H1 (cell line): ENCODE data around the gene ASTN2. TPM values are rescaled to one million over a fixed set of nuclear protein-coding genes. Genes with fewer than 3 reads are reported as not detected.

Experiments
- CTCF ChIA-PET: fragments of 300-600 bp; sonication (Branson Sonifier 250); formaldehyde crosslinking; loops from one replicate; lab custom pipeline; 2021; ENCODE audit not compliant: partially characterized antibody; lab: Charles Lee
- POLR2A ChIA-PET: fragments of 300-600 bp; sonication (Branson Sonifier 250); formaldehyde crosslinking; loops from one replicate; lab custom pipeline; 2021; ENCODE audit warnings: inconsistent platforms; ENCODE audit not compliant: partially characterized antibody; lab: Charles Lee
- DNase-seq, 2 experiments: peaks; one replicate each; pipeline versions ENCODE4 v3.0.0 to v3.0.0-alpha.2; 2010 to 2022; ENCODE audit warnings: low spot score in 2 of 2, low read depth in 1 of 2, mixed read lengths in 1 of 2
- FAIRE-seq: peaks from 2 replicates; lab custom pipeline; 2011; peaks lifted over from hg19 to GRCh38; lab: Jason Lieb, UNC
- H2AFZ ChIP-seq: 2 replicates; pipeline ENCODE4 v1.8.1; 2012; ENCODE audit warnings: low read length, inconsistent platforms
- H2AK5ac ChIP-seq: 2 replicates; pipeline ENCODE4 v1.6.1; 2013; ENCODE audit warnings: low read depth, low read length
- H2BK120ac ChIP-seq: replicated peaks from 2 replicates; pipeline ENCODE3; 2013; ENCODE audit warnings: low read depth, low read length, inconsistent platforms
- H2BK12ac ChIP-seq: 2 replicates; pipeline ENCODE4 v1.6.1; 2013; ENCODE audit warnings: low read depth, low read length
- H2BK15ac ChIP-seq: 2 replicates; pipeline ENCODE4 v1.6.1; 2013; ENCODE audit warnings: low read length
- H2BK20ac ChIP-seq: 2 replicates; pipeline ENCODE4 v1.6.1; 2013; ENCODE audit warnings: low read length
- H2BK5ac ChIP-seq: 2 replicates; pipeline ENCODE4 v1.6.1; 2013; ENCODE audit warnings: low read depth, low read length
- H3K14ac ChIP-seq: 2 replicates; pipeline ENCODE4 v1.6.1; 2013; ENCODE audit warnings: inconsistent platforms; ENCODE audit not compliant: insufficient read length
- H3K18ac ChIP-seq: 2 replicates; pipeline ENCODE4 v1.6.1; 2013; ENCODE audit warnings: low read length; ENCODE audit errors: extremely low read depth
- H3K23ac ChIP-seq: 2 replicates; pipeline ENCODE4 v1.6.1; 2013; ENCODE audit warnings: inconsistent platforms; ENCODE audit not compliant: insufficient read length
- H3K23me2 ChIP-seq: 2 replicates; pipeline ENCODE4 v1.6.1; 2013; ENCODE audit warnings: low read depth, low read length
- H3K27ac ChIP-seq: 2 replicates; pipeline ENCODE4 v1.6.1; 2011; ENCODE audit warnings: low read depth, low read length, inconsistent platforms
- H3K27me3 ChIP-seq, 4 experiments: replicated peaks in 1 of 4; 1 replicate in 1 of 4; 2 replicates in 3 of 4; pipeline versions ENCODE4 v1.6.1 to v1.8.1; 2011 to 2013; ENCODE audit warnings: low read length in 3 of 4, mild to moderate bottlenecking in 3 of 4, inconsistent platforms in 2 of 4, mixed read lengths in 2 of 4, moderate library complexity in 1 of 4; ENCODE audit not compliant: control insufficient read depth in 3 of 4, insufficient read depth in 3 of 4; ENCODE audit errors: extremely low read depth in 1 of 4
- H3K36me3 ChIP-seq, 4 experiments: 2 replicates each; pipeline versions ENCODE4 v1.6.1 to v1.8.1; 2011 to 2013; ENCODE audit warnings: mild to moderate bottlenecking in 4 of 4, low read length in 3 of 4, moderate library complexity in 2 of 4, control low read depth in 1 of 4, inconsistent platforms in 1 of 4; ENCODE audit not compliant: insufficient read depth in 4 of 4, control insufficient read depth in 2 of 4
- H3K4ac ChIP-seq: replicated peaks from 2 replicates; pipeline ENCODE3; 2013; ENCODE audit warnings: low read length, low read depth, mixed read lengths, inconsistent platforms; ENCODE audit not compliant: insufficient read length
- H3K4me1 ChIP-seq, 4 experiments: replicated peaks in 1 of 4; 1 replicate in 1 of 4; 2 replicates in 3 of 4; pipeline versions ENCODE4 v1.6.1 to v1.8.1; 2011 to 2013; ENCODE audit warnings: low read length in 3 of 4, inconsistent platforms in 2 of 4, mixed read lengths in 1 of 4; ENCODE audit not compliant: insufficient read depth in 4 of 4, control insufficient read depth in 3 of 4
- H3K4me2 ChIP-seq, 2 experiments: 2 replicates each; pipeline versions ENCODE4 v1.6.1 to v1.8.1; 2011 to 2013; ENCODE audit warnings: low read depth in 2 of 2, low read length in 2 of 2, control low read depth in 1 of 2, inconsistent platforms in 1 of 2, mild to moderate bottlenecking in 1 of 2; ENCODE audit not compliant: insufficient read depth in 1 of 2
- H3K4me3 ChIP-seq, 4 experiments: fragments of 200-600, 300-600 bp in 1 of 4; sonication (generic), shearing (Covaris generic), sonication (Bioruptor Twin) in 1 of 4; 2 replicates each; pipeline versions ENCODE4 v1.5.1 to v1.8.1; 2011 to 2016; ENCODE audit warnings: low read length in 4 of 4, low read depth in 3 of 4, control low read depth in 2 of 4, inconsistent platforms in 2 of 4, mild to moderate bottlenecking in 2 of 4, mixed read lengths in 1 of 4, moderate library complexity in 1 of 4; ENCODE audit not compliant: insufficient read depth in 2 of 4; ENCODE audit errors: extremely low read depth in 1 of 4
- H3K56ac ChIP-seq: replicated peaks from 2 replicates; pipeline ENCODE3; 2013; ENCODE audit warnings: low read depth, mild to moderate bottlenecking, mixed read lengths, low read length, inconsistent platforms; ENCODE audit not compliant: insufficient read length
- H3K79me1 ChIP-seq: 2 replicates; pipeline ENCODE4 v1.6.1; 2013; ENCODE audit warnings: low read depth, low read length, control low read depth
- H3K79me2 ChIP-seq, 2 experiments: 2 replicates each; pipeline versions ENCODE4 v1.6.1 to v1.8.1; 2012 to 2013; ENCODE audit warnings: low read length in 2 of 2, mild to moderate bottlenecking in 2 of 2, inconsistent platforms in 1 of 2; ENCODE audit not compliant: insufficient read depth in 2 of 2, control insufficient read depth in 1 of 2
- H3K9ac ChIP-seq, 4 experiments: replicated peaks in 1 of 4; 1 replicate in 1 of 4; 2 replicates in 3 of 4; pipeline versions ENCODE4 v1.6.1 to v1.8.1; 2011 to 2013; ENCODE audit warnings: low read depth in 3 of 4, low read length in 3 of 4, control low read depth in 2 of 4, mild to moderate bottlenecking in 2 of 4, moderate library complexity in 2 of 4, inconsistent platforms in 1 of 4; ENCODE audit errors: extremely low read depth in 1 of 4
- H3K9me3 ChIP-seq, 2 experiments: 2 replicates each; pipeline versions ENCODE4 v1.6.1 to v1.8.1; 2012 to 2013; ENCODE audit warnings: mild to moderate bottlenecking in 2 of 2, moderate library complexity in 2 of 2, control low read depth in 1 of 2, inconsistent platforms in 1 of 2, low read depth in 1 of 2, low read length in 1 of 2, mixed read lengths in 1 of 2; ENCODE audit not compliant: insufficient read depth in 2 of 2
- H4K20me1 ChIP-seq, 2 experiments: replicated peaks in 1 of 2; 2 replicates each; pipeline versions ENCODE3 to v1.8.1; 2011 to 2013; ENCODE audit warnings: inconsistent platforms in 2 of 2, low read length in 2 of 2, mild to moderate bottlenecking in 1 of 2; ENCODE audit not compliant: insufficient read depth in 2 of 2, control insufficient read depth in 1 of 2
- H4K5ac ChIP-seq: 2 replicates; pipeline ENCODE4 v1.6.1; 2013; ENCODE audit warnings: low read length, low read depth, mixed read lengths, inconsistent platforms; ENCODE audit not compliant: insufficient read length
- H4K8ac ChIP-seq: 2 replicates; pipeline ENCODE4 v1.8.0; 2013; ENCODE audit warnings: mild to moderate bottlenecking, moderate library complexity, low read length, inconsistent platforms; ENCODE audit not compliant: insufficient read depth; ENCODE audit errors: extremely low read depth
- H4K91ac ChIP-seq: replicated peaks from 2 replicates; pipeline ENCODE3; 2013; ENCODE audit warnings: low read length, mixed read lengths, inconsistent platforms; ENCODE audit not compliant: insufficient read length
- CHD2 ChIP-seq: IDR thresholded peaks from 2 replicates; pipeline ENCODE4 v1.6.1; 2012; ENCODE audit warnings: low read length, improper control_type of control experiment
- HDAC6 ChIP-seq: IDR thresholded peaks from one replicate; pipeline ENCODE4 v1.7.1; 2012; ENCODE audit warnings: low read depth, mild to moderate bottlenecking, inconsistent platforms, low read length, moderate library complexity
- WGBS, 2 experiments: shearing (Covaris generic) in 1 of 2; methylation state at CpG; one replicate each; pipeline versions ENCODE4 v1.1.6 to v1.1.7; 2013 to 2015; ENCODE audit warnings: low lambda C conversion rate in 2 of 2, mixed read lengths in 2 of 2, inconsistent platforms in 1 of 2, low coverage in 1 of 2, missing lambda C conversion rate in 1 of 2; ENCODE audit not compliant: insufficient replicate concordance in 2 of 2, insufficient coverage in 1 of 2, insufficient read length in 1 of 2; ENCODE audit errors: extremely low coverage in 1 of 2, missing lambda C conversion rate in 1 of 2; 5-methylcytosine and 5-hydroxymethylcytosine counted together
- polyA plus RNA-seq, 7 experiments: library from polyadenylated mRNA; depleted of rRNA in 3 of 7; stranded (reverse) in 5 of 7; unstranded in 2 of 7; fragments of >200 nt in 5 of 7; fragments of 200-250 nt in 2 of 7; gene quantifications; 1 replicate in 5 of 7; 2 replicates in 1 of 7; 4 replicates in 1 of 7; pipeline versions ENCODE4 v1.2.1 to v1.2.3, GENCODE V29; 2011 to 2013; ENCODE audit warnings: missing spikeins in 2 of 7, mixed read lengths in 2 of 7
- total RNA-seq: library from RNA; stranded (reverse); fragmentation: NEBNext Ultra II Directional; extraction: Animal tissue kit (Norgen Biotek cat#: 25700); gene quantifications from 2 replicates; pipeline ENCODE4 v1.2.1, GENCODE V29; 2021

ASTN2 gene
- total and polyA plus RNA-seq, 2 of the 8 experiments (the other 6 are each of a cell fraction or from before 2014, with no cell fraction given): 8.2 to 13.7 TPM

- POLR2A ChIA-PET: no interaction called here
- no peak overlapping the region for H3K4me2 ChIP-seq
- no peaks in the 10 kb centered on the region for H4K20me1 ChIP-seq
- H2BK5ac ChIP-seq: no peak overlapping the region
- no peak overlapping the region for H2BK12ac ChIP-seq
- H2BK20ac ChIP-seq: no peak overlapping the region
- H3K36me3 ChIP-seq: no peaks in the 10 kb centered on the region
- no peak overlapping the region for H3K4ac ChIP-seq
- no peak overlapping the region for H4K8ac ChIP-seq
- H3K23me2 ChIP-seq: no peaks in the 10 kb centered on the region
- 81% methylated on average over 2 of the region's 2 CpGs; no CpG with 5 or more reads in 1 of the 2 experiments for WGBS, 2 experiments
- no peak overlapping the region for H2AK5ac ChIP-seq
- no peaks in the 10 kb centered on the region; a peak in 1 of 7 replicates for H3K27me3 ChIP-seq
- no peak overlapping the region for H4K91ac ChIP-seq
- no peak overlapping the region for H2BK120ac ChIP-seq
- no peak for DNase-seq
- no peak overlapping the region for H2AFZ ChIP-seq
- H3K4me1 ChIP-seq: peaks cover 0 to 4% (median 0%) of the 10 kb centered on the region in 4 experiments; a peak in 1 of 7 replicates
- H3K9me3 ChIP-seq: no peaks in the 10 kb centered on the region
- CTCF ChIA-PET: no interaction called here
- H3K56ac ChIP-seq: no peak overlapping the region
- no peak for FAIRE-seq
- H3K4me3 ChIP-seq: no peak overlapping the region
- no peak overlapping the region for H4K5ac ChIP-seq
- no peaks in the 10 kb centered on the region for H3K79me1 ChIP-seq
- H3K27ac ChIP-seq: no peak overlapping the region
- H3K14ac ChIP-seq: no peak overlapping the region
- no peak overlapping the region for H3K18ac ChIP-seq
- no peak overlapping the region for H3K9ac ChIP-seq
- H3K23ac ChIP-seq: no peak overlapping the region
- no peaks in the 10 kb centered on the region for H3K79me2 ChIP-seq
- H2BK15ac ChIP-seq: no peak overlapping the region
- TF ChIP-seq HDAC6 (no peak), CHD2 (no peak)
These were observed 435.4 kb downstream of the ASTN2 start for GRCh38 chr9:116979456-116979855.
